ENCODE data around the gene PROC. TPM values are rescaled to one million over a fixed set of nuclear protein-coding genes. Genes with fewer than 3 reads are reported as not detected.

PROC gene
- total RNA-seq, 4 donors from 2014 or later: 1.3 to 6.3 (median 1.6) TPM; not detected in 1

GRCh38 chr2:127413200-127413599, 5.0 kb upstream of the PROC start:
- H3K4me1 ChIP-seq: peaks cover 0 to 25% (median 11%) of the 10 kb centered on the region in 4 donors
- TF ChIP-seq CTCF (IDR thresholded peaks at IDR 0.05): no peak
- TF ChIP-seq POLR2A (IDR thresholded peaks at IDR 0.05): no peak
- H3K4me3 ChIP-seq: no peak overlapping the region
- H3K9me3 ChIP-seq: no peaks in the 10 kb centered on the region
- H3K36me3 ChIP-seq: no peaks in the 10 kb centered on the region
- H3K27ac ChIP-seq: no peak overlapping the region
- H3K27me3 ChIP-seq: no peaks in the 10 kb centered on the region
- no peak for DNase-seq

- no peak for TF ChIP-seq CTCF (IDR thresholded peaks at IDR 0.05)
- Histone ChIP-seq H3K4me3 (no peak overlapping the region), H3K27ac (no peak overlapping the region), H3K9me3 (no peaks in the 10 kb centered on the region), H3K4me1 (peaks cover 0 to 19% (median 6%) of the 10 kb centered on the region in 4 donors), H3K36me3 (no peaks in the 10 kb centered on the region), H3K27me3 (no peaks in the 10 kb centered on the region)
- no peak for DNase-seq
These were observed 4.2 kb upstream of the PROC start for GRCh38 chr2:127413782-127414637.

GRCh38 chr2:127414638-127415592, 3.3 kb upstream of the PROC start:
- Histone ChIP-seq H3K9me3 (no peaks in the 10 kb centered on the region), H3K36me3 (no peaks in the 10 kb centered on the region), H3K27me3 (no peaks in the 10 kb centered on the region), H3K4me1 (peaks cover 0 to 19% (median 6%) of the 10 kb centered on the region in 4 donors), H3K4me3 (no peak overlapping the region), H3K27ac (peak overlapping the region in 1 of 4 donors; percentile 70)
- TF ChIP-seq POLR2A (IDR thresholded peaks at IDR 0.05): no peak
- no peak for TF ChIP-seq CTCF (IDR thresholded peaks at IDR 0.05)
- DNase-seq: no peak

- TF ChIP-seq CTCF (IDR thresholded peaks at IDR 0.05) (peak; percentile 56 to 95 (median 86)), POLR2A (IDR thresholded peaks at IDR 0.05) (no peak)
- H3K4me3 ChIP-seq: peak overlapping the region; percentile 34 to 63 (median 57)
- H3K27ac ChIP-seq: peak overlapping the region in 3 of 4 donors; percentile 5 to 70 (median 48)
- H3K36me3 ChIP-seq: no peaks in the 10 kb centered on the region
- peaks cover 0 to 19% (median 6%) of the 10 kb centered on the region in 4 donors for H3K4me1 ChIP-seq
- no peaks in the 10 kb centered on the region for H3K9me3 ChIP-seq
- H3K27me3 ChIP-seq: no peaks in the 10 kb centered on the region
- peak; percentile 76 to 94 (median 92) for DNase-seq
These were observed 2.4 kb upstream of the PROC start for GRCh38 chr2:127415593-127416505.
